Measurements from ENCODE around the gene ZNF503. TPM values are rescaled to one million over a fixed set of nuclear protein-coding genes. Genes with fewer than 3 reads are reported as not detected.

The ZNF503 gene, protein sequence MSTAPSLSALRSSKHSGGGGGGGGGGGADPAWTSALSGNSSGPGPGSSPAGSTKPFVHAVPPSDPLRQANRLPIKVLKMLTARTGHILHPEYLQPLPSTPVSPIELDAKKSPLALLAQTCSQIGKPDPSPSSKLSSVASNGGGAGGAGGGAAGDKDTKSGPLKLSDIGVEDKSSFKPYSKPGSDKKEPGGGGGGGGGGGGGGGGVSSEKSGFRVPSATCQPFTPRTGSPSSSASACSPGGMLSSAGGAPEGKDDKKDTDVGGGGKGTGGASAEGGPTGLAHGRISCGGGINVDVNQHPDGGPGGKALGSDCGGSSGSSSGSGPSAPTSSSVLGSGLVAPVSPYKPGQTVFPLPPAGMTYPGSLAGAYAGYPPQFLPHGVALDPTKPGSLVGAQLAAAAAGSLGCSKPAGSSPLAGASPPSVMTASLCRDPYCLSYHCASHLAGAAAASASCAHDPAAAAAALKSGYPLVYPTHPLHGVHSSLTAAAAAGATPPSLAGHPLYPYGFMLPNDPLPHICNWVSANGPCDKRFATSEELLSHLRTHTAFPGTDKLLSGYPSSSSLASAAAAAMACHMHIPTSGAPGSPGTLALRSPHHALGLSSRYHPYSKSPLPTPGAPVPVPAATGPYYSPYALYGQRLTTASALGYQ
- 10 to 100 TPM in 1 of 6 experiments, 1 to 10 TPM in 5; 9.1 to 15.9 (median 9.7) TPM for total RNA-seq (2021; fragmentation: NEBNext Ultra II Directional; extraction: Animal tissue kit (Norgen Biotek cat#: 25700))
- long read RNA-seq, partial matches to known transcripts: 0 of 6 reads
- long read RNA-seq, other reads (novel, unspliced or antisense): 3 of 6 reads

GRCh38 chr10:75401569-75402485 is at the start of gene ZNF503:
TSS of gene ZNF503 (minus strand) at chr10:75401764. CDS start at chr10:75401419, 345 bp downstream.
- Mint-ChIP-seq H3K4me1 (ENCODE audit: low read depth) (peaks cover 24% of the 10 kb centered on the region), H3K4me3 (peak within 1 kb of the TSS; percentile 98), H3K36me3 (ENCODE audit: low read depth) (peaks cover 5% of the 10 kb centered on the region), H3K9me3 (no peaks in the 10 kb centered on the region), H3K27ac (peak within 1 kb of the TSS; percentile 87), H3K27me3 (ENCODE audit: insufficient read depth) (peaks cover 4% of the 10 kb centered on the region; the same call in 1 of the 2 replicates)
- peak; percentile 95 for DNase-seq
- TF ChIP-seq CTCF (IDR thresholded peaks at IDR 0.05): no peak

GRCh38 chr10:75450644-75451640 is 49.4 kb upstream of the ZNF503 start:
- Mint-ChIP-seq H3K4me3 (no peak overlapping the region), H3K9me3 (no peaks in the 10 kb centered on the region), H3K36me3 (ENCODE audit: low read depth) (no peaks in the 10 kb centered on the region), H3K4me1 (ENCODE audit: low read depth) (no peaks in the 10 kb centered on the region), H3K27ac (no peak overlapping the region), H3K27me3 (ENCODE audit: insufficient read depth) (peaks cover 16% of the 10 kb centered on the region)
- no peak for DNase-seq
- no peak for TF ChIP-seq CTCF (IDR thresholded peaks at IDR 0.05)

- no peak overlapping the region for H3K27ac Mint-ChIP-seq
- H3K4me3 Mint-ChIP-seq: no peak overlapping the region
- H3K36me3 Mint-ChIP-seq (ENCODE audit: low read depth): no peaks in the 10 kb centered on the region
- no peak for DNase-seq
- peaks cover 16% of the 10 kb centered on the region for H3K27me3 Mint-ChIP-seq (ENCODE audit: insufficient read depth)
- no peak for TF ChIP-seq CTCF (IDR thresholded peaks at IDR 0.05)
- H3K4me1 Mint-ChIP-seq (ENCODE audit: low read depth): no peaks in the 10 kb centered on the region
- no peaks in the 10 kb centered on the region for H3K9me3 Mint-ChIP-seq
These were observed 48.5 kb upstream of the ZNF503 start for GRCh38 chr10:75450075-75450445.

- no peaks in the 10 kb centered on the region for H3K4me1 Mint-ChIP-seq (ENCODE audit: low read depth)
These were observed 48.0 kb upstream of the ZNF503 start for GRCh38 chr10:75449382-75450074.

More at GRCh38 chr10:75449382-75450074, 48.0 kb upstream of the ZNF503 start:
- no peak for TF ChIP-seq CTCF (IDR thresholded peaks at IDR 0.05)
- no peak overlapping the region for H3K27ac Mint-ChIP-seq
- no peaks in the 10 kb centered on the region for H3K36me3 Mint-ChIP-seq (ENCODE audit: low read depth)
- DNase-seq: no peak
- peaks cover 16% of the 10 kb centered on the region for H3K27me3 Mint-ChIP-seq (ENCODE audit: insufficient read depth)
- no peak overlapping the region for H3K4me3 Mint-ChIP-seq
- H3K9me3 Mint-ChIP-seq: no peaks in the 10 kb centered on the region
